Activated gamma-delta T cell treated with Interleukin-2 at 50 U/mL for 16 hours (primary cell): Measurements from ENCODE around the gene DCTN3.

ENCODE experiments used
- DNase-seq: peaks from one replicate; pipeline ENCODE4 v3.0.0-alpha.2; 2020

The DCTN3 gene

GRCh38 chr9:34615132-34615531 lies 5.2 kb downstream of the DCTN3 start:
- DNase-seq: no peak

GRCh38 chr9:34612788-34613390 lies 7.4 kb downstream of the DCTN3 start:
- peak; percentile 72 for DNase-seq

- peak; percentile 81 for DNase-seq
These were observed 8.2 kb downstream of the DCTN3 start, which contains the start of gene RPP25L for GRCh38 chr9:34611811-34612787. TSS of gene RPP25L (minus strand) at chr9:34612097. CDS start at chr9:34611296, 801 bp downstream.

- DNase-seq: no peak
These were observed 9.0 kb downstream of the DCTN3 start for GRCh38 chr9:34611251-34611810.

- DNase-seq: no peak
These were observed 9.7 kb downstream of the DCTN3 start for GRCh38 chr9:34610434-34611206.

- DNase-seq: no peak
These were observed 13.0 kb downstream of the DCTN3 start for GRCh38 chr9:34607331-34607730.

- DNase-seq: no peak
These were observed 13.4 kb downstream of the DCTN3 start for GRCh38 chr9:34606905-34607304.

- DNase-seq: no peak
These were observed 14.1 kb downstream of the DCTN3 start for GRCh38 chr9:34606190-34606589.

- peak; percentile 79 for DNase-seq
These were observed 16.6 kb downstream of the DCTN3 start for GRCh38 chr9:34603610-34604231.

- DNase-seq: no peak
These were observed 18.2 kb downstream of the DCTN3 start for GRCh38 chr9:34601937-34602573.

- no peak for DNase-seq
These were observed 19.4 kb downstream of the DCTN3 start for GRCh38 chr9:34600908-34601307.

- no peak for DNase-seq
These were observed 20.7 kb downstream of the DCTN3 start for GRCh38 chr9:34599546-34599945.

- DNase-seq: no peak
These were observed 26.1 kb downstream of the DCTN3 start for GRCh38 chr9:34594177-34594576.

- no peak for DNase-seq
These were observed 27.2 kb downstream of the DCTN3 start for GRCh38 chr9:34592895-34593601.

- DNase-seq: no peak
These were observed 28.1 kb downstream of the DCTN3 start for GRCh38 chr9:34591917-34592866.

- peak; percentile 73 for DNase-seq
These were observed 28.9 kb downstream of the DCTN3 start for GRCh38 chr9:34591248-34591916.

GRCh38 chr9:34590381-34591247 lies 29.7 kb downstream of the DCTN3 start:
- DNase-seq: no peak

GRCh38 chr9:34589636-34590380 lies 30.5 kb downstream of the DCTN3 start, which contains the start of gene CNTFR:
TSS of gene CNTFR (minus strand) at chr9:34589724. CDS start at chr9:34568981, 20,743 bp downstream.
- DNase-seq: no peak
